GM12878 (cell line): ENCODE results near the gene GOLIM4. TPM values are rescaled to one million over a fixed set of nuclear protein-coding genes. Genes with fewer than 3 reads are reported as not detected.

Source experiments
- ATAC-seq: fragments of 200-7000 bp; cut with Tn5 transposase; 3 replicates; pipeline ENCODE4 v1.9.1; 2020; ENCODE audit warnings: mild to moderate bottlenecking, moderate library complexity
- BruUV-seq: library from RNA; stranded (reverse); fragments of 400-500 nt; replicated peaks from 2 replicates; lab custom pipeline; 2021; lab: Mats Ljungman, UMichigan
- CTCF ChIA-PET: fragments of 300-600 bp; sonication (Branson Sonifier 250); formaldehyde crosslinking; extraction: SDS; loops from one replicate; lab custom pipeline; 2021; ENCODE audit warnings: inconsistent platforms; lab: Yijun Ruan, JAX
- POLR2A ChIA-PET: fragments of 350-600 bp; formaldehyde crosslinking; extraction: SDS; loops from one replicate; lab custom pipeline; 2021; ENCODE audit warnings: inconsistent platforms; lab: Charles Lee
- RAD21 ChIA-PET: fragments of 300-600 bp; sonication (Branson Sonifier 250); formaldehyde crosslinking; loops from one replicate; lab custom pipeline; 2023; ENCODE audit warnings: antibody characterized with exemption; ENCODE audit not compliant: unreplicated experiment; lab: Charles Lee
- SMC1A ChIA-PET: fragments of 300-600 bp; sonication (Branson Sonifier 250); formaldehyde crosslinking; loops from one replicate; lab custom pipeline; 2023; ENCODE audit not compliant: unreplicated experiment, uncharacterized antibody; lab: Charles Lee
- DNase-seq: peaks from one replicate; pipeline ENCODE4 v3.0.0-alpha.2; 2011; ENCODE audit warnings: low read depth, low spot score
- FAIRE-seq: peaks from 3 replicates; lab custom pipeline; 2011; peaks lifted over from hg19 to GRCh38; lab: Jason Lieb, UNC
- H2AFZ ChIP-seq: 2 replicates; pipeline ENCODE4 v1.6.0; 2011; ENCODE audit warnings: low read depth, low read length, control low read depth; ENCODE audit not compliant: control insufficient read depth
- H3K27ac ChIP-seq: 2 replicates; pipeline ENCODE4 v1.5.1; 2011; ENCODE audit warnings: control low read depth; ENCODE audit not compliant: control insufficient read depth, insufficient read depth
- H3K27me3 ChIP-seq, 2 experiments: replicated peaks in 1 of 2; 2 replicates each; pipeline versions ENCODE4 v1.6.0 to v1.6.1; 2011; ENCODE audit warnings: low read length in 1 of 2; ENCODE audit not compliant: control insufficient read depth in 2 of 2, insufficient read depth in 2 of 2
- H3K36me3 ChIP-seq, 2 experiments: 2 replicates each; pipeline ENCODE4 v1.5.1; 2011; ENCODE audit warnings: low read length in 1 of 2; ENCODE audit not compliant: control insufficient read depth in 2 of 2, insufficient read depth in 2 of 2
- H3K4me1 ChIP-seq: 2 replicates; pipeline ENCODE4 v1.6.1; 2011; ENCODE audit warnings: mild to moderate bottlenecking, low read length, moderate library complexity, mixed read lengths; ENCODE audit not compliant: control insufficient read depth, insufficient read depth
- H3K4me2 ChIP-seq: 2 replicates; pipeline ENCODE4 v1.6.0; 2011; ENCODE audit warnings: control low read depth; ENCODE audit not compliant: control insufficient read depth, insufficient read depth
- H3K4me3 ChIP-seq: fragments of 200-600 bp; sonication (generic); 2 replicates; pipeline ENCODE4 v1.5.1; 2016
- H3K79me2 ChIP-seq: 2 replicates; pipeline ENCODE4 v1.6.0; 2011; ENCODE audit warnings: low read length; ENCODE audit not compliant: control insufficient read depth, insufficient read depth
- H3K9ac ChIP-seq: 2 replicates; pipeline ENCODE4 v1.8.0; 2011; ENCODE audit warnings: low read length, control low read depth, mixed read lengths; ENCODE audit not compliant: control insufficient read depth, insufficient read depth
- H3K9me3 ChIP-seq: replicated peaks from 3 replicates; pipeline ENCODE4 v1.5.1; 2011; ENCODE audit warnings: mild to moderate bottlenecking, low read length; ENCODE audit not compliant: control insufficient read depth, insufficient read depth
- H4K20me1 ChIP-seq: 2 replicates; pipeline ENCODE4 v1.6.0; 2011; ENCODE audit not compliant: control insufficient read depth, insufficient read depth
- CHD4 ChIP-seq: fragments of 200-600 bp; sonication (generic); IDR thresholded peaks from 2 replicates; pipeline ENCODE4 v1.6.1; 2016; ENCODE audit warnings: mild to moderate bottlenecking
- HDAC6 ChIP-seq: fragments of 200-600 bp; sonication (generic); IDR thresholded peaks from one replicate; pipeline ENCODE4 v1.8.0; 2017; ENCODE audit warnings: antibody characterized with exemption; ENCODE audit not compliant: unreplicated experiment
- KLF5 ChIP-seq: fragments of 450-650 bp; IDR thresholded peaks from 2 replicates; pipeline ENCODE4 v1.6.1; 2014; ENCODE audit warnings: mild to moderate bottlenecking; ENCODE audit not compliant: partially characterized antibody
- MTA3 ChIP-seq: IDR thresholded peaks from 2 replicates; pipeline ENCODE4 v1.6.1; 2012; ENCODE audit warnings: low read length, inconsistent platforms, borderline replicate concordance
- PML ChIP-seq: IDR thresholded peaks from 2 replicates; pipeline ENCODE4 v1.6.1; 2012; ENCODE audit warnings: low read length, inconsistent platforms
- POU2F2 ChIP-seq: IDR thresholded peaks from 3 replicates; pipeline ENCODE4 v1.6.1; 2011; ENCODE audit warnings: low read depth, mild to moderate bottlenecking, low read length, borderline replicate concordance
- SMAD1 ChIP-seq: fragments of 450-650 bp; IDR thresholded peaks from 2 replicates; pipeline ENCODE4 v1.6.1; 2018; ENCODE audit warnings: mild to moderate bottlenecking, low read depth; ENCODE audit not compliant: partially characterized antibody
- SREBF1 ChIP-seq: IDR thresholded peaks from 2 replicates; pipeline ENCODE4 v1.6.1; 2012; ENCODE audit warnings: mild to moderate bottlenecking, low read length
- TCF7 ChIP-seq: IDR thresholded peaks from 2 replicates; pipeline ENCODE4 v1.6.1; 2014; ENCODE audit warnings: antibody characterized with exemption, borderline replicate concordance
- WRNIP1 ChIP-seq: IDR thresholded peaks from 2 replicates; pipeline ENCODE4 v1.6.1; 2011; ENCODE audit warnings: low read depth, low read length, improper control_type of control experiment, borderline replicate concordance
- WGBS: methylation state at CpG from one replicate; pipeline ENCODE4 v1.1.6; 2016; ENCODE audit warnings: low lambda C conversion rate; ENCODE audit not compliant: insufficient replicate concordance, insufficient coverage; ENCODE audit errors: missing lambda C conversion rate; 5-methylcytosine and 5-hydroxymethylcytosine counted together
- in situ Hi-C: fragments of 300-500 bp; cut with MboI; formaldehyde crosslinking; loops from 9 replicates; pipeline ENCODE4 v1.14.3; 2018; ENCODE audit warnings: mixed read lengths
- intact Hi-C: fragments of 100-400 bp; cut with micrococcal nuclease; formaldehyde crosslinking; loops from one replicate; pipeline ENCODE4 v1.14.2; 2022; ENCODE audit not compliant: unreplicated experiment
- polyA plus RNA-seq, 11 experiments: library from polyadenylated mRNA; depleted of rRNA in 4 of 11; unstranded in 6 of 11; stranded (reverse) in 5 of 11; fragments of >200 nt; fragmentation: Nextera tagmentation in 4 of 11; fragmentation: Illumina TruSeq in 1 of 11; extraction: Ambion mirVana in 4 of 11; extraction: Trizol in 1 of 11; gene quantifications; 1 replicate in 1 of 11; 2 replicates in 10 of 11; pipeline versions ENCODE4 v1.2.1 to v1.2.3, GENCODE V29; 2011 to 2016; ENCODE audit warnings: inconsistent platforms in 2 of 11, missing spikeins in 2 of 11, low read depth in 1 of 11
- total RNA-seq, 4 experiments: library from RNA; depleted of rRNA in 3 of 4; stranded (reverse); fragments of >200 nt in 3 of 4; fragmentation: Illumina TruSeq in 1 of 4; extraction: Trizol in 1 of 4; gene quantifications; 2 replicates each; pipeline versions ENCODE4 v1.2.1 to v1.2.3, GENCODE V29; 2013 to 2021
- TF ChIP-seq, protein P1 (sequence below): fragments of 450-650 bp; IDR thresholded peaks from 2 replicates; pipeline ENCODE4 v1.6.1; 2017; ENCODE audit warnings: mild to moderate bottlenecking, low read depth, inconsistent platforms; ENCODE audit not compliant: poor library complexity, severe bottlenecking
- TF ChIP-seq, protein P2 (sequence below): IDR thresholded peaks from 2 replicates; pipeline ENCODE4 v1.6.1; 2011; ENCODE audit warnings: low read depth, low read length, improper control_type of control experiment, borderline replicate concordance
- TF ChIP-seq, protein P3 (sequence below): fragments of 450-650 bp; IDR thresholded peaks from 2 replicates; pipeline ENCODE4 v1.6.1; 2017; ENCODE audit warnings: borderline replicate concordance
- TF ChIP-seq, protein P4 (sequence below): IDR thresholded peaks from 2 replicates; pipeline ENCODE4 v1.6.1; 2011; ENCODE audit warnings: borderline replicate concordance, low read depth, mild to moderate bottlenecking, moderate library complexity, mixed read lengths, low read length; ENCODE audit not compliant: insufficient read depth; ENCODE audit errors: extremely low read length
- TF ChIP-seq, protein P5 (sequence below): fragments of 450-650 bp; IDR thresholded peaks from 2 replicates; pipeline ENCODE4 v1.6.1; 2017; ENCODE audit warnings: mild to moderate bottlenecking, moderate library complexity

The GOLIM4 gene
- total and polyA plus RNA-seq, 10 of the 15 experiments (the other 5 are each of a cell fraction or from before 2014, with no cell fraction given): 11.1 to 32.4 (median 19.3) TPM

DNA sequence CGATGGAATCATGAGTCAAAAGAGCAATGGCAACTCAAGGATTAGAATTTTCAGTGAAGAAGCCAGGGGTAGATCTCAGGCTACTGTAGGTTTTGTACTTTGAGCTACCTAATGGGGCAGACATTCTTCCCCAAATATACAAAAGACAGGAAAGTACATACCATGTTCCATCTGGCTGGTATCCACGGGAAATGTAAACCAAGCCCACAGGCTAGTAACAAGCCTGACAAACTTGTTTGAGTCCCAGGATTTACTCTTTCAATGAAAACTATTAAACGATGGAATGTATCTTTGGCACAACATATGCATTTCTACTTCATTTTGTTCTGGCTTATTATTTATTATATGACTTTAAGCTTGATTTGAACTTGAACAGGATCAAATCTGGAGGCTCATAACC is 44.2 kb upstream of the GOLIM4 start:
- 44% methylated on average over 3 of the region's 3 CpGs for WGBS
- Histone ChIP-seq H3K4me1 (no peaks in the 10 kb centered on the region), H2AFZ (no peak overlapping the region), H3K27ac (no peak overlapping the region), H3K4me3 (no peak overlapping the region), H4K20me1 (no peaks in the 10 kb centered on the region), H3K79me2 (no peaks in the 10 kb centered on the region), H3K4me2 (no peak overlapping the region), H3K9ac (no peak overlapping the region), H3K36me3 (no peaks in the 10 kb centered on the region), H3K27me3 (no peaks in the 10 kb centered on the region), H3K9me3 (no peaks in the 10 kb centered on the region)
- ChIA-PET POLR2A (no interaction called here), SMC1A (interaction anchor here (0.6 to 1.8 kb wide), 4 partner anchors 9 to 50 kb away, joined by 3 to 4 read pairs (median 3); no protein-coding TSS in a partner anchor), CTCF (interaction anchor here (0.9 to 2.9 kb wide), 6 partner anchors 25 to 87 kb away, joined by 3 to 9 read pairs (median 4); no protein-coding TSS in a partner anchor), RAD21 (interaction anchor here (1.3 kb wide), 1 partner anchor 26 kb away, joined by 3 read pairs; no protein-coding TSS in a partner anchor)
- no TSS peak for BruUV-seq
- ATAC-seq: no peak
- DNase-seq: no peak
- intact Hi-C loops: no loop called here
- in situ Hi-C loops: no loop called here
- no peak for FAIRE-seq
- TF ChIP-seq PML (no peak), SREBF1 (no peak), WRNIP1 (no peak), CHD4 (no peak), KLF5 (no peak), TCF7 (no peak), SMAD1 (no peak), HDAC6 (no peak), MTA3 (no peak), POU2F2 (no peak)
- TF ChIP-seq, protein P1, sequence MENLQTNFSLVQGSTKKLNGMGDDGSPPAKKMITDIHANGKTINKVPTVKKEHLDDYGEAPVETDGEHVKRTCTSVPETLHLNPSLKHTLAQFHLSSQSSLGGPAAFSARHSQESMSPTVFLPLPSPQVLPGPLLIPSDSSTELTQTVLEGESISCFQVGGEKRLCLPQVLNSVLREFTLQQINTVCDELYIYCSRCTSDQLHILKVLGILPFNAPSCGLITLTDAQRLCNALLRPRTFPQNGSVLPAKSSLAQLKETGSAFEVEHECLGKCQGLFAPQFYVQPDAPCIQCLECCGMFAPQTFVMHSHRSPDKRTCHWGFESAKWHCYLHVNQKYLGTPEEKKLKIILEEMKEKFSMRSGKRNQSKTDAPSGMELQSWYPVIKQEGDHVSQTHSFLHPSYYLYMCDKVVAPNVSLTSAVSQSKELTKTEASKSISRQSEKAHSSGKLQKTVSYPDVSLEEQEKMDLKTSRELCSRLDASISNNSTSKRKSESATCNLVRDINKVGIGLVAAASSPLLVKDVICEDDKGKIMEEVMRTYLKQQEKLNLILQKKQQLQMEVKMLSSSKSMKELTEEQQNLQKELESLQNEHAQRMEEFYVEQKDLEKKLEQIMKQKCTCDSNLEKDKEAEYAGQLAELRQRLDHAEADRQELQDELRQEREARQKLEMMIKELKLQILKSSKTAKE: no peak
- TF ChIP-seq, protein P2, sequence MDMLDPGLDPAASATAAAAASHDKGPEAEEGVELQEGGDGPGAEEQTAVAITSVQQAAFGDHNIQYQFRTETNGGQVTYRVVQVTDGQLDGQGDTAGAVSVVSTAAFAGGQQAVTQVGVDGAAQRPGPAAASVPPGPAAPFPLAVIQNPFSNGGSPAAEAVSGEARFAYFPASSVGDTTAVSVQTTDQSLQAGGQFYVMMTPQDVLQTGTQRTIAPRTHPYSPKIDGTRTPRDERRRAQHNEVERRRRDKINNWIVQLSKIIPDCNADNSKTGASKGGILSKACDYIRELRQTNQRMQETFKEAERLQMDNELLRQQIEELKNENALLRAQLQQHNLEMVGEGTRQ: no peak
- TF ChIP-seq, protein P3, sequence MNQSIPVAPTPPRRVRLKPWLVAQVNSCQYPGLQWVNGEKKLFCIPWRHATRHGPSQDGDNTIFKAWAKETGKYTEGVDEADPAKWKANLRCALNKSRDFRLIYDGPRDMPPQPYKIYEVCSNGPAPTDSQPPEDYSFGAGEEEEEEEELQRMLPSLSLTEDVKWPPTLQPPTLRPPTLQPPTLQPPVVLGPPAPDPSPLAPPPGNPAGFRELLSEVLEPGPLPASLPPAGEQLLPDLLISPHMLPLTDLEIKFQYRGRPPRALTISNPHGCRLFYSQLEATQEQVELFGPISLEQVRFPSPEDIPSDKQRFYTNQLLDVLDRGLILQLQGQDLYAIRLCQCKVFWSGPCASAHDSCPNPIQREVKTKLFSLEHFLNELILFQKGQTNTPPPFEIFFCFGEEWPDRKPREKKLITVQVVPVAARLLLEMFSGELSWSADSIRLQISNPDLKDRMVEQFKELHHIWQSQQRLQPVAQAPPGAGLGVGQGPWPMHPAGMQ: no peak
- TF ChIP-seq, protein P4, sequence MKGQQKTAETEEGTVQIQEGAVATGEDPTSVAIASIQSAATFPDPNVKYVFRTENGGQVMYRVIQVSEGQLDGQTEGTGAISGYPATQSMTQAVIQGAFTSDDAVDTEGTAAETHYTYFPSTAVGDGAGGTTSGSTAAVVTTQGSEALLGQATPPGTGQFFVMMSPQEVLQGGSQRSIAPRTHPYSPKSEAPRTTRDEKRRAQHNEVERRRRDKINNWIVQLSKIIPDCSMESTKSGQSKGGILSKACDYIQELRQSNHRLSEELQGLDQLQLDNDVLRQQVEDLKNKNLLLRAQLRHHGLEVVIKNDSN: no peak
- TF ChIP-seq, protein P5, sequence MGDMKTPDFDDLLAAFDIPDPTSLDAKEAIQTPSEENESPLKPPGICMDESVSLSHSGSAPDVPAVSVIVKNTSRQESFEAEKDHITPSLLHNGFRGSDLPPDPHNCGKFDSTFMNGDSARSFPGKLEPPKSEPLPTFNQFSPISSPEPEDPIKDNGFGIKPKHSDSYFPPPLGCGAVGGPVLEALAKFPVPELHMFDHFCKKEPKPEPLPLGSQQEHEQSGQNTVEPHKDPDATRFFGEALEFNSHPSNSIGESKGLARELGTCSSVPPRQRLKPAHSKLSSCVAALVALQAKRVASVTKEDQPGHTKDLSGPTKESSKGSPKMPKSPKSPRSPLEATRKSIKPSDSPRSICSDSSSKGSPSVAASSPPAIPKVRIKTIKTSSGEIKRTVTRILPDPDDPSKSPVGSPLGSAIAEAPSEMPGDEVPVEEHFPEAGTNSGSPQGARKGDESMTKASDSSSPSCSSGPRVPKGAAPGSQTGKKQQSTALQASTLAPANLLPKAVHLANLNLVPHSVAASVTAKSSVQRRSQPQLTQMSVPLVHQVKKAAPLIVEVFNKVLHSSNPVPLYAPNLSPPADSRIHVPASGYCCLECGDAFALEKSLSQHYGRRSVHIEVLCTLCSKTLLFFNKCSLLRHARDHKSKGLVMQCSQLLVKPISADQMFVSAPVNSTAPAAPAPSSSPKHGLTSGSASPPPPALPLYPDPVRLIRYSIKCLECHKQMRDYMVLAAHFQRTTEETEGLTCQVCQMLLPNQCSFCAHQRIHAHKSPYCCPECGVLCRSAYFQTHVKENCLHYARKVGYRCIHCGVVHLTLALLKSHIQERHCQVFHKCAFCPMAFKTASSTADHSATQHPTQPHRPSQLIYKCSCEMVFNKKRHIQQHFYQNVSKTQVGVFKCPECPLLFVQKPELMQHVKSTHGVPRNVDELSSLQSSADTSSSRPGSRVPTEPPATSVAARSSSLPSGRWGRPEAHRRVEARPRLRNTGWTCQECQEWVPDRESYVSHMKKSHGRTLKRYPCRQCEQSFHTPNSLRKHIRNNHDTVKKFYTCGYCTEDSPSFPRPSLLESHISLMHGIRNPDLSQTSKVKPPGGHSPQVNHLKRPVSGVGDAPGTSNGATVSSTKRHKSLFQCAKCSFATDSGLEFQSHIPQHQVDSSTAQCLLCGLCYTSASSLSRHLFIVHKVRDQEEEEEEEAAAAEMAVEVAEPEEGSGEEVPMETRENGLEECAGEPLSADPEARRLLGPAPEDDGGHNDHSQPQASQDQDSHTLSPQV: no peak
